HepG2 (cell line): ENCODE data around the gene DDX31. TPM values are rescaled to one million over a fixed set of nuclear protein-coding genes. Genes with fewer than 3 reads are reported as not detected.

ENCODE experiments used
- ATAC-seq: fragments of 200-7000 bp; cut with Tn5 transposase; 3 replicates; pipeline ENCODE4 v1.9.1; 2020; ENCODE audit warnings: mild to moderate bottlenecking, moderate library complexity
- BruUV-seq: library from RNA; stranded (reverse); fragments of 400-500 nt; replicated peaks from 2 replicates; lab custom pipeline; 2021; lab: Mats Ljungman, UMichigan
- CTCF ChIA-PET: fragments of 300-600 bp; formaldehyde crosslinking; extraction: SDS; loops from one replicate; lab custom pipeline; 2021; ENCODE audit warnings: low total read pairs, inconsistent platforms, low intra/inter-chr PET ratio; lab: Yijun Ruan, JAX
- POLR2A ChIA-PET: fragments of 350-600 bp; sonication (Branson Sonifier 250); formaldehyde crosslinking; loops from one replicate; lab custom pipeline; 2020; ENCODE audit warnings: antibody characterized with exemption, inconsistent platforms; lab: Yijun Ruan, JAX
- DNase-seq: peaks from one replicate; pipeline ENCODE4 v3.0.0-alpha.2; 2015; ENCODE audit warnings: low spot score
- FAIRE-seq: peaks from 3 replicates; lab custom pipeline; 2011; peaks lifted over from hg19 to GRCh38; lab: Jason Lieb, UNC
- H2AFZ ChIP-seq: one replicate; pipeline ENCODE4 v1.6.1; 2011; ENCODE audit warnings: low read length, inconsistent platforms
- H3K27ac ChIP-seq: fragments of 300-600 bp; 3 replicates; pipeline ENCODE4 v1.8.0; 2011; ENCODE audit warnings: mixed run types, mild to moderate bottlenecking, mixed read lengths, low read length, inconsistent platforms; ENCODE audit not compliant: insufficient read depth; ENCODE audit errors: extremely low read length
- H3K27me3 ChIP-seq, 2 experiments: fragments of 200-600 bp in 1 of 2; 2 replicates in 1 of 2; 3 replicates in 1 of 2; pipeline versions ENCODE4 v1.6.0 to v1.8.0; 2011; ENCODE audit warnings: low read length in 2 of 2, mild to moderate bottlenecking in 2 of 2, moderate library complexity in 2 of 2, inconsistent platforms in 1 of 2; ENCODE audit not compliant: insufficient read depth in 2 of 2, control insufficient read depth in 1 of 2
- H3K36me3 ChIP-seq, 2 experiments: fragments of 200-600 bp in 1 of 2; replicated peaks in 1 of 2; 2 replicates in 1 of 2; 3 replicates in 1 of 2; pipeline versions ENCODE4 v1.5.1 to v1.8.0; 2011; ENCODE audit warnings: low read length in 2 of 2, inconsistent platforms in 1 of 2; ENCODE audit not compliant: insufficient read depth in 2 of 2, control insufficient read depth in 1 of 2
- H3K4me1 ChIP-seq: 2 replicates; pipeline ENCODE4 v1.5.1; 2012; ENCODE audit warnings: low read length, inconsistent platforms; ENCODE audit not compliant: insufficient read depth
- H3K4me2 ChIP-seq: 2 replicates; pipeline ENCODE4 v1.6.0; 2011; ENCODE audit warnings: low read depth, low read length, inconsistent platforms
- H3K4me3 ChIP-seq, 3 experiments: fragments of 200-600 bp in 1 of 3; sonication (generic), shearing (Covaris generic) in 1 of 3; replicated peaks in 1 of 3; 2 replicates each; pipeline ENCODE4 v1.5.1; 2011 to 2016; ENCODE audit warnings: low read length in 3 of 3, inconsistent platforms in 2 of 3, low read depth in 2 of 3, mild to moderate bottlenecking in 2 of 3, control low read depth in 1 of 3, mixed read lengths in 1 of 3; ENCODE audit not compliant: insufficient read depth in 1 of 3
- H3K79me2 ChIP-seq: one replicate; pipeline ENCODE4 v1.6.1; 2011; ENCODE audit warnings: low read length, inconsistent platforms; ENCODE audit not compliant: insufficient read depth
- H3K9ac ChIP-seq: 2 replicates; pipeline ENCODE4 v1.6.0; 2011; ENCODE audit warnings: mild to moderate bottlenecking, low read depth, low read length, inconsistent platforms; ENCODE audit not compliant: insufficient read depth
- H3K9me3 ChIP-seq: 2 replicates; pipeline ENCODE4 v1.5.1; 2012; ENCODE audit warnings: mild to moderate bottlenecking, low read length
- H4K20me1 ChIP-seq: 2 replicates; pipeline ENCODE4 v1.6.0; 2011; ENCODE audit warnings: inconsistent platforms, mild to moderate bottlenecking, low read length, moderate library complexity; ENCODE audit not compliant: insufficient read depth
- GABPB1 ChIP-seq: IDR thresholded peaks from 2 replicates; pipeline ENCODE4 v1.6.1; 2016; ENCODE audit warnings: mild to moderate bottlenecking, missing genetic modification reagents, moderate library complexity, missing compliant biosample characterization
- MXI1 ChIP-seq: IDR thresholded peaks from 3 replicates; pipeline ENCODE4 v1.6.1; 2012; ENCODE audit warnings: low read depth, low read length, inconsistent platforms, borderline replicate concordance
- MZF1 ChIP-seq: sonication (generic); formaldehyde crosslinking; IDR thresholded peaks from 2 replicates; pipeline ENCODE4 v1.8.1; 2023; ENCODE audit warnings: mild to moderate bottlenecking, missing genetic modification reagents, borderline replicate concordance
- POLR2A ChIP-seq, 2 experiments: IDR thresholded peaks; 2 replicates each; pipeline ENCODE4 v1.6.1; 2011; ENCODE audit warnings: low read depth in 2 of 2, low read length in 2 of 2, mild to moderate bottlenecking in 1 of 2, moderate library complexity in 1 of 2; ENCODE audit not compliant: insufficient read depth in 1 of 2
- SOX5 ChIP-seq: IDR thresholded peaks from 2 replicates; pipeline ENCODE4 v1.6.1; 2016; ENCODE audit warnings: borderline replicate concordance
- ZBTB33 ChIP-seq: sonication (generic); formaldehyde crosslinking; IDR thresholded peaks from 2 replicates; pipeline ENCODE4 v1.4.0; 2020; ENCODE audit warnings: missing genetic modification reagents
- ZBTB44 ChIP-seq: sonication (generic); formaldehyde crosslinking; IDR thresholded peaks from 2 replicates; pipeline ENCODE4 v1.4.0; 2020; ENCODE audit warnings: missing genetic modification reagents
- ZNF280B ChIP-seq: sonication (generic); formaldehyde crosslinking; IDR thresholded peaks from 2 replicates; pipeline ENCODE4 v1.5.0; 2020; ENCODE audit warnings: missing genetic modification reagents, mild to moderate bottlenecking, borderline replicate concordance
- ZNF280D ChIP-seq: sonication (generic); formaldehyde crosslinking; IDR thresholded peaks from 2 replicates; pipeline ENCODE4 v1.5.1; 2020; ENCODE audit warnings: mild to moderate bottlenecking, missing genetic modification reagents
- ZNF337 ChIP-seq: sonication (generic); formaldehyde crosslinking; IDR thresholded peaks from 2 replicates; pipeline ENCODE4 v1.5.1; 2020; ENCODE audit warnings: missing genetic modification reagents, low read depth, mild to moderate bottlenecking, borderline replicate concordance
- ZNF512B ChIP-seq: sonication (generic); formaldehyde crosslinking; IDR thresholded peaks from 2 replicates; pipeline ENCODE4 v1.5.1; 2020; ENCODE audit warnings: missing genetic modification reagents, mild to moderate bottlenecking, borderline replicate concordance
- ZNF816 ChIP-seq: sonication (generic); formaldehyde crosslinking; IDR thresholded peaks from 2 replicates; pipeline ENCODE4 v1.8.0; 2022; ENCODE audit warnings: missing genetic modification reagents, mild to moderate bottlenecking, borderline replicate concordance
- WGBS: methylation state at CpG from one replicate; pipeline ENCODE4 v1.1.6; 2017; ENCODE audit warnings: low lambda C conversion rate; 5-methylcytosine and 5-hydroxymethylcytosine counted together
- in situ Hi-C: cut with HindIII; loops from 2 replicates; pipeline ENCODE4 v1.10.0; 2017; ENCODE audit warnings: low pct_unique_long_range_greater_than_20kb; ENCODE audit not compliant: extremely low pct_ligation_motif_present
- intact Hi-C: fragments of 100-400 bp; cut with micrococcal nuclease; formaldehyde crosslinking; loops from one replicate; pipeline ENCODE4 v1.10.0; 2022; ENCODE audit not compliant: unreplicated experiment
- polyA plus RNA-seq, 8 experiments: library from polyadenylated mRNA; depleted of rRNA in 3 of 8; stranded (reverse) in 7 of 8; unstranded in 1 of 8; fragments of >200 nt; fragmentation: Illumina TruSeq in 4 of 8; extraction: Trizol in 4 of 8; gene quantifications; 2 replicates each; pipeline versions ENCODE4 v1.2.1 to v1.2.3, GENCODE V29; 2011 to 2016; ENCODE audit warnings: low read depth in 4 of 8, missing spikeins in 1 of 8, mixed read lengths in 1 of 8; ENCODE audit not compliant: insufficient read depth in 1 of 8
- total RNA-seq, 5 experiments: library from RNA; depleted of rRNA; stranded (reverse); fragments of >200 nt; fragmentation: Illumina TruSeq; extraction: Trizol; gene quantifications; 2 replicates each; pipeline ENCODE4 v1.2.3, GENCODE V29; 2016; ENCODE audit warnings: low read depth in 1 of 5

Gene DDX31
- total and polyA plus RNA-seq, 2 of the 13 experiments (the other 11 are each of a cell fraction or from before 2014, with no cell fraction given): 11.4 to 16.3 TPM

- TF ChIP-seq ZNF512B (CRISPR knock-in tag) (no peak), ZNF816 (no peak), POLR2A (IDR thresholded peaks at IDR 0.05; ENCODE audit: insufficient read depth in 1 of 2, low read depth in 2 of 2, low read length in 2 of 2) (no peak), ZBTB33 (no peak)
Measured at GRCh38 chr9:132683873-132684272, 14.1 kb upstream of the DDX31 start (continued).

- ATAC-seq (no peak), FAIRE-seq (no peak), DNase-seq (no peak)
- BruUV-seq: no TSS peak
- Histone ChIP-seq H3K4me3 (no peak overlapping the region), H3K4me2 (no peak overlapping the region), H3K27ac (no peak overlapping the region), H3K36me3 (peaks cover 30 to 65% of the 10 kb centered on the region in 2 experiments), H3K9me3 (no peaks in the 10 kb centered on the region), H3K79me2 (peaks cover 28% of the 10 kb centered on the region), H4K20me1 (peaks cover 9% of the 10 kb centered on the region; the same call in 1 of the 2 replicates), H2AFZ (no peak overlapping the region), H3K4me1 (no peaks in the 10 kb centered on the region), H3K9ac (no peak overlapping the region), H3K27me3 (no peaks in the 10 kb centered on the region)
- POLR2A ChIA-PET: interaction anchor here (2.1 kb wide), 1 partner anchor 12 kb away, joined by 7 read pairs; the partner anchor contains the start of genes DDX31 and GTF3C4
- in situ Hi-C loops: no loop called here
- CTCF ChIA-PET: no interaction called here
- intact Hi-C loops: no loop called here
- 87% methylated on average over 5 of the region's 5 CpGs for WGBS
- no peak for TF ChIP-seq ZNF337 (CRISPR knock-in tag)
- no peak for TF ChIP-seq MZF1
- no peak for TF ChIP-seq ZBTB44 (CRISPR knock-in tag)
- TF ChIP-seq SOX5 (CRISPR knock-in tag): no peak
- TF ChIP-seq ZNF280B: no peak
- TF ChIP-seq ZNF280D (CRISPR knock-in tag): no peak
- no peak for TF ChIP-seq GABPB1
- no peak for TF ChIP-seq MXI1
Measured at GRCh38 chr9:132681561-132681960, 11.8 kb upstream of the DDX31 start.
